HG03135 (cell line): ENCODE results near the gene SLC16A12.
"Not testable (repeated sequence)": the region's sequence is repeated elsewhere in the genome, so short reads cannot be mapped to it uniquely, and the experiment has no call there.

Experiments used
- ATAC-seq: cut with Tn5 transposase; IDR thresholded peaks from one replicate; pipeline ENCODE4 v1.9.1; 2021; ENCODE audit warnings: mild to moderate bottlenecking, moderate library complexity; ENCODE audit not compliant: unreplicated experiment

The SLC16A12 gene

GRCh38 chr10:89393898-89394297 lies 141.5 kb downstream of the SLC16A12 start:
- no peak for ATAC-seq

- ATAC-seq, result peak; percentile 45
Observed at GRCh38 chr10:89392974-89393373, 142.4 kb downstream of the SLC16A12 start.

GRCh38 chr10:89391907-89392756 lies 143.3 kb downstream of the SLC16A12 start, which contains the start of gene IFIT1:
Gene IFIT1 (plus strand): TSS chr10:89392623. CDS start chr10:89392713, 90 bp downstream.
- ATAC-seq, result peak; percentile 79

- not testable (repeated sequence) for ATAC-seq
Observed at GRCh38 chr10:89391226-89391576, 144.2 kb downstream of the SLC16A12 start.

GRCh38 chr10:89390476-89391225 lies 144.7 kb downstream of the SLC16A12 start:
- no peak for ATAC-seq

- ATAC-seq, result no peak
Observed at GRCh38 chr10:89389254-89389653, 146.1 kb downstream of the SLC16A12 start.

- ATAC-seq, result no peak
Observed at GRCh38 chr10:89388806-89389205, 146.6 kb downstream of the SLC16A12 start.

- no peak for ATAC-seq
Observed at GRCh38 chr10:89384474-89385340, 150.7 kb downstream of the SLC16A12 start.

- ATAC-seq, result no peak
Observed at GRCh38 chr10:89382757-89383156, 152.6 kb downstream of the SLC16A12 start.
